CD4-positive, alpha-beta T cell treated with Interleukin-10 for 1 hour (primary cell): Measurements from ENCODE around the gene PRLHR.

ENCODE experiments used
- DNase-seq: peaks from one replicate; pipeline ENCODE4 v3.0.0-alpha.2; 2020

The PRLHR gene

GRCh38 chr10:118557946-118558345 lies 37.5 kb downstream of the PRLHR start:
- DNase-seq, result no peak

- DNase-seq, result no peak
Observed at GRCh38 chr10:118551535-118552100, 43.8 kb downstream of the PRLHR start.

GRCh38 chr10:118547282-118547681 lies 48.2 kb downstream of the PRLHR start:
- no peak for DNase-seq

- no peak for DNase-seq
Observed at GRCh38 chr10:118546479-118546878, 49.0 kb downstream of the PRLHR start.

GRCh38 chr10:118545381-118545780 lies 50.1 kb downstream of the PRLHR start:
- DNase-seq, result no peak

- DNase-seq, result no peak
Observed at GRCh38 chr10:118544401-118544948, 51.0 kb downstream of the PRLHR start.

GRCh38 chr10:118543714-118544400 lies 51.6 kb downstream of the PRLHR start:
- peak; percentile 27 for DNase-seq

DNA sequence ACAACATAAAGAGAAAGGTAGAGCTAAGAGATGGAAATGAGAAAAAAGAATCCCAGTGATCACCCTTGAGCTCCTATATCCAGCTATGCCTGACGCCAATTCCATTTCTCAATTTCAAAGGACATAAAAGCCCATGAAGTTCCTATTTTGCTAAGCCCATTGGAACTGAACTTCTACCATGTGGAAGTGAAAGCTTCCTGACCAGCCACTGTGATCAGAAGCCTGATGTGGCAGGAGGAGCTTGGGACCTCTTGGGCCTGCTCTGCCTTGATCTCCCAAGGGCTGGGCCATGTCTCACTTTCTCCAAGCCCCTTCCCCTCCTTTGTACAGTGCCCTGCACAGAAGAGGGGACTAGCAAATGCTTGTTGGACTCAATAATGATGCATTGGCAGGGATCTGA lies 52.7 kb downstream of the PRLHR start:
- no peak for DNase-seq

DNA sequence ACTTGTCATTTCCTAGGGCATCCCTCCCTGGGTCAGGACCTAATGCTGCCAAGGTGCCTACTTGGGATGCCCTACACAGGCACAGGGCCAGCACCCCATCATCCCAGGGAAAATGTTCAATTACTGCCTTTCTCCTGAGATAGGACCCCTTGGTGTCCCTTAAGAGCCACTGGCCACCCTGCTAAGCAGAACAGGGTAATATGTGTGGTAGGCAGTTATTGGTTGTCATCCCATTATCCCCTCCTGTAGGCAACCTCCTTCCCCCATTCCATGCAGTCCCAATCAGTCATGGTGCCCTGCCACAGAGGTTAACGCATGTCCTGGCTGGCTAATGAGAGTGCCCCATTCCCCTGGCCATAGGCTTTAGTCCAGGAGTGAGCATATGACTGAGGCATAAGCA lies 53.2 kb downstream of the PRLHR start:
- DNase-seq, result no peak

DNA sequence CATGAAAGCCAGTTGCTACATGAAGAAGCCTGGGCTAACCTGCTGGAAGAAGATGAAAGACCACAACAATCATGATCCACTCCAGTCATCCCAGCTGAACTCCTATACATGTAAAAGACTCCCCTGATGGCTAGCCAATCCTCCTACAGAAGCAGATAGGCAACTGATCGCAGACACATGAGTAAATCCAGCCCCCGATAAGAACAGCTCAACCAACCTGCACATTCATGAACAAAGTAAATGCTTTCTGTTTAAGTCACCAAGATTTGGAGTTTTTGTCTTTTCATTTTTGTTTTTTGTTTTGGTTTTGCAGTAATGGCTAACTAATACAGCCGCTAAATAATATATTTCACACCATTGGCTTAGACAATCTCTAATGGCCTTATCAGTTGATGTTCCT lies 53.7 kb downstream of the PRLHR start:
- DNase-seq, result no peak
